NB4 (cell line): Measurements from ENCODE around the gene PGM3.

Experiments used
- MYC ChIP-seq: IDR thresholded peaks from 2 replicates; pipeline ENCODE4 v1.6.1; 2011; ENCODE audit warnings: low read depth, low read length
- POLR2A ChIP-seq: IDR thresholded peaks from 2 replicates; pipeline ENCODE4 v1.6.1; 2011; ENCODE audit warnings: mild to moderate bottlenecking; ENCODE audit not compliant: insufficient read length; ENCODE audit errors: extremely low read depth
- TF ChIP-seq, protein P1 (sequence below): IDR thresholded peaks from one replicate; pipeline ENCODE4 v1.5.1; 2012; ENCODE audit warnings: low read depth, low read length
- TF ChIP-seq, protein P2 (sequence below): IDR thresholded peaks from 2 replicates; pipeline ENCODE4 v1.6.1; 2011; ENCODE audit warnings: low read depth, low read length

DNA sequence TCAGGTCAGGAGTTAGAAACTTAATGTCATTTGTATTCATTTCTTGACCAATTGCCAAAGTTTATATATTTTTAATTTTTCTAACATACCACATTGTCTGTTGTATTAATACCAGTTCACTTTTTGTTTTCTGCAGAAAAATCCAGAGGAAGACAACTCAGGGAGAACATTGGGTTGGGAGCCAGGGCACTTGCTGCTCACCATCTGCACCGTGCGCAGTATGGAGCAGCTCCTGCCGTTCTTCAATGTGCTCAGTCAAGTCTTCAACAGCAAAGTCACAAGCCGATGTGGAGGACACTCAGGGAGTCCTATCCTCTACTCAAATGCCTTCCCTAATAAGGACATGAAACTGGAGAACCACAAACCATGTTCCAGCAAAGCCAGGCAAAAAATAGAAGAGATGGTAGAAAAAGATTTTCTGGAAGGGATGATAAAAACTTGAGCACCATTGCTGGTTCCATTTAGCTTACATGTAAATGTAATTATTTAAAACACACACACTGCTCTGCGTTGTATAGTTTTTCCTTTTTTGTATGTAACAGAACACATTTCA, 25.3 kb downstream of the PGM3 start:
- TF ChIP-seq, protein P1, sequence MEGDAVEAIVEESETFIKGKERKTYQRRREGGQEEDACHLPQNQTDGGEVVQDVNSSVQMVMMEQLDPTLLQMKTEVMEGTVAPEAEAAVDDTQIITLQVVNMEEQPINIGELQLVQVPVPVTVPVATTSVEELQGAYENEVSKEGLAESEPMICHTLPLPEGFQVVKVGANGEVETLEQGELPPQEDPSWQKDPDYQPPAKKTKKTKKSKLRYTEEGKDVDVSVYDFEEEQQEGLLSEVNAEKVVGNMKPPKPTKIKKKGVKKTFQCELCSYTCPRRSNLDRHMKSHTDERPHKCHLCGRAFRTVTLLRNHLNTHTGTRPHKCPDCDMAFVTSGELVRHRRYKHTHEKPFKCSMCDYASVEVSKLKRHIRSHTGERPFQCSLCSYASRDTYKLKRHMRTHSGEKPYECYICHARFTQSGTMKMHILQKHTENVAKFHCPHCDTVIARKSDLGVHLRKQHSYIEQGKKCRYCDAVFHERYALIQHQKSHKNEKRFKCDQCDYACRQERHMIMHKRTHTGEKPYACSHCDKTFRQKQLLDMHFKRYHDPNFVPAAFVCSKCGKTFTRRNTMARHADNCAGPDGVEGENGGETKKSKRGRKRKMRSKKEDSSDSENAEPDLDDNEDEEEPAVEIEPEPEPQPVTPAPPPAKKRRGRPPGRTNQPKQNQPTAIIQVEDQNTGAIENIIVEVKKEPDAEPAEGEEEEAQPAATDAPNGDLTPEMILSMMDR, result no peak
- no peak for TF ChIP-seq POLR2A
- TF ChIP-seq, protein P2, sequence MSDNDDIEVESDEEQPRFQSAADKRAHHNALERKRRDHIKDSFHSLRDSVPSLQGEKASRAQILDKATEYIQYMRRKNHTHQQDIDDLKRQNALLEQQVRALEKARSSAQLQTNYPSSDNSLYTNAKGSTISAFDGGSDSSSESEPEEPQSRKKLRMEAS, result no peak
- TF ChIP-seq MYC, result no peak
